NCI-H1436 (cell line): ENCODE data around the gene FEM1C.

Source experiments
- DNase-seq: peaks from one replicate; lab custom pipeline; 2025; lab: John Stamatoyannopoulos, UW

The FEM1C gene

DNA sequence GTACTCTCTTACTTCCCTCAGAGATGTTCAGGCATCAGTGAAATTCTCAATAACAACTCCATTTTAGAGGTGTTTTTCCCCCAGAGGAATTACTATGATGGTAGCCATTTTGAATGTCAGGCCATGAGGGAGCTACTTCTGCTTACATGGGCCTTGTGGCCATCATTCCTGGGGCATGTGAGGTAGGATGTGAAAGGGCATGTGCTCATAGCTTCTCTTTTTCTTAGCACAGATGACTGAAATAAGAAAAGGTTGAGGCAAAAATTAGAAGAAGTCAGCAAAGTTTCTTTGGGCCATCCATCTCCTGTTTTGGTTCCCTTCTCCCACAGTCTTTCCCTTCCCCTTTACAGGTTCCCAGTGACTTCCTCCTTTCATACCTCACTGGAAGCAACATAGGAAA is 68.8 kb downstream of the FEM1C start:
- no peak for DNase-seq

GRCh38 chr5:115472271-115473025 is 72.1 kb downstream of the FEM1C start:
- DNase-seq = peak; percentile 65

DNA sequence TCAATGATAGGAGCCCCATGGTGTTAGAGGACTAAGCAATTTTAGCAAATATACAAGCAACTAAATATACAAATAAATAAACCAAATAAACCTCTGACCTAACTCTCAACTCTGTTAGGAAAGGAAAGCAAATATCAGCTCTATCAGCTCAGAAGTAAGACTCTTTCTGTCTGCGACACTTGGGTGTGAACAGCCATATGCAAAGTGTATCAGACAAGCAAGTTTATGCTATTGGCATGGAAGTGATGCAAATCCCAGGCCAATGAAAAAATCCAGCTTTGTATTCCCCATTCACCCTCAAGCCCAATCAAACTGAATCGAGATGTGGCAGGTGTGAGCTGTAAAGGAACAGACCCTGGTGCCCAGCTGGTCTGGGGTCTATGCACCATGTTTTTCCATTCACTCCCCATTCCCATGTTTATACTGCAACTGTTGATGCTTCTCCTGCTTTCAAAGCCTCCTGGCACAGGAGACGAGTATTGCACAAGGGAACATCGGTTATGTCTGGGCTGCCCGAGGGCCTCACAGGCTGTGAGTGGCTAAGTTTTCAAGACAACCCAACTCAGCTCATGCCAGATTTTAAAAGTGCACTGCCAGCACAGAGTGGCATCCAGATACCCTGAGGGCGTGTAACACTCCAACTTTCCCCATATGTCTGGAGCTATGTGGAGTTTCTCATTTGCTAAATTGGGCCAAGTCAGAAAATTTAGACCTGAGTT is 73.1 kb downstream of the FEM1C start:
- DNase-seq = no peak

DNA sequence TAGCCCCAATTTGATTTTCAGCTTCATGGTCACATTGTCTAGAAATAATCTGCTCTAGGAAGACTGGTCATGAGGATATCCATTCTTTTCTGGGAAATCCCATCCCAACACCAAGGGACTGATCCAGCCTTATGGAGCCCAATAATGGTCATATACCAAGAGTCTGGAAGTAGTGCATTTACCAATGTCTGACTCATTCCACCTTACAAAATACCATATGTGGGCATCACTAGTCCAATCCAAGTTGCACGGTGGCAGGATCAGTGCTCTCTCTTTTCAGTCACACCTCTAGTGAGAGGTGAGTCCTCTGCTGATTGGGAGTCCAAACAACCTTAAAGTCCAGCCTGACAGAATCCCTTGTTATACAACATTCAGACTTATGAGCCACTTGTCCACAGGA is 73.7 kb downstream of the FEM1C start:
- no peak for DNase-seq
